Fibroblast of villous mesenchyme (primary cell): ENCODE results near the gene LARP1B. TPM values are rescaled to one million over a fixed set of nuclear protein-coding genes. Genes with fewer than 3 reads are reported as not detected.
"Not testable (repeated sequence)": the region's sequence is repeated elsewhere in the genome, so short reads cannot be mapped to it uniquely, and the experiment has no call there.

Experiments
- DNase-seq: peaks from one replicate; pipeline ENCODE4 v3.0.0-alpha.2; 2010; ENCODE audit warnings: low read depth
- H3K4me3 ChIP-seq: 2 replicates; pipeline ENCODE4 v1.5.1; 2011; ENCODE audit warnings: low read depth, mild to moderate bottlenecking, low read length
- CTCF ChIP-seq: IDR thresholded peaks from 2 replicates; pipeline ENCODE4 v1.5.1; 2012; ENCODE audit warnings: low read depth, mild to moderate bottlenecking, low read length; ENCODE audit not compliant: insufficient read depth
- total RNA-seq: library from RNA; depleted of rRNA; stranded (reverse); fragments of >200 nt; gene quantifications from 2 replicates; pipeline ENCODE4 v1.2.3, GENCODE V29; 2012

LARP1B gene
- total RNA-seq, 1 donor = 25.5 TPM

GRCh38 chr4:128056396-128056795 is 4.7 kb upstream of the LARP1B start:
- TF ChIP-seq CTCF = no peak
- no peak for DNase-seq
- no peak overlapping the region for H3K4me3 ChIP-seq

GRCh38 chr4:128060121-128060698 is 902 bp upstream of the LARP1B start:
- peak; percentile 30 for DNase-seq
- peak overlapping the region; percentile 90 for H3K4me3 ChIP-seq

GRCh38 chr4:128061566-128062536 is 739 bp downstream of the LARP1B start:
- peak; percentile 38 for DNase-seq
- peak overlapping the region; percentile 90 for H3K4me3 ChIP-seq
- TF ChIP-seq CTCF = no peak

More at GRCh38 chr4:128060121-128060698, 902 bp upstream of the LARP1B start:
- no peak for TF ChIP-seq CTCF

DNA sequence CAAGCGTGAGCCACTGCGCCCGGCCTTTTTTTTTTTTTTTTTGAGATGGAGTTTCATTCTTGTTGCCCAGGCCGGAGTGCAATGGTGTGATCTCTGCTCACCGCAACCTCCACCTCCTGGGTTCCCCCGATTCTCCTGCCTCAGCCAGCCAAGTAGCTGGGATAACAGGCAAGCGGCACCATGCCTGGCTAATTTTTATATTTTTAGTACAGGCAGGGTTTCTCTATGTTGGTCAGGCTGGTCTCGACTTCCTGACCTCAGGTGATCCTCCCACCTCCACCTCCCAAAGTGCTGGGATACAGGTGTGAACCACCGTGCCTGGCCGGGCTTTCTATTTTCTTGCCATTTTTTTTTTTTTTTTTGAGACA is 5.3 kb downstream of the LARP1B start:
- H3K4me3 ChIP-seq, DNase-seq: not testable (repeated sequence)

DNA sequence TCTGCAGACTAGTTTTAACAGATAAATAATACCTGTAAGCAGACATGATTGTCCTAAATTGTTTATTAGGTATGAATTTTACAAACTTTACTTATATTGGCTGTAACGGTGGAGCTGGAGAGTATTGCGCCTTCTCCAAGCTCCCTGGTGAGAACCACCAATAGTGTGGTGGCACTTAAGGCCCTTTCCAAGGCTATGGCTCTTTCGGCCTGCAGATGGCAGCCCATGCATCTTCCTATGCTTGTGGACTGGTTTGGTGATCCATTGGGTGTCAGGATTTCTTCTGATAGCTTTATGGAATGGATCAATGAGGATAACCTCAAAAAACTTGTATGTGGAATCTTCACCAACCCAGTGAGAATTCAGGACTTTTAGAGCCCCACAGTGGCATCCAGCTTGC is 7.8 kb downstream of the LARP1B start:
- peak; percentile 54 for TF ChIP-seq CTCF
- no peak overlapping the region for H3K4me3 ChIP-seq
- DNase-seq = peak; percentile 41

DNA sequence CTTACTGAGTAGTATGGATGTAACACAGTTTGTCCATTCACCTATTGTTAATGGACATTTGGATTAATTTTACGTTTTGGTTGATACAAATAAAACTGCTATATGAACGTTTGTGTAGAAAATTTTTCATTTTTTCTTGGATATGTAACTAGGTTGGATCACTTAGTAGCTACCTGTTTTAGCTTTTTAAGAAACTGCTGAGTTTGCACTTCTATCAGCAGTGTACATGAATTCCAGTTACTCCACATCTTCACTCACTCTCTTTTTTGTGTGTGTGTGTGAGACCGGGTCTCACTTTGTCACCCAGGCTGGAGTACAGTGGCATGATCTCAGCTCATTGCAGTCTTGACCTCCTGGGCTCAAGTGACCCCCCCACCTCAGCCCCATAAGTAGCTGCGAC is 15.4 kb downstream of the LARP1B start:
- no peak for DNase-seq
- TF ChIP-seq CTCF = no peak

DNA sequence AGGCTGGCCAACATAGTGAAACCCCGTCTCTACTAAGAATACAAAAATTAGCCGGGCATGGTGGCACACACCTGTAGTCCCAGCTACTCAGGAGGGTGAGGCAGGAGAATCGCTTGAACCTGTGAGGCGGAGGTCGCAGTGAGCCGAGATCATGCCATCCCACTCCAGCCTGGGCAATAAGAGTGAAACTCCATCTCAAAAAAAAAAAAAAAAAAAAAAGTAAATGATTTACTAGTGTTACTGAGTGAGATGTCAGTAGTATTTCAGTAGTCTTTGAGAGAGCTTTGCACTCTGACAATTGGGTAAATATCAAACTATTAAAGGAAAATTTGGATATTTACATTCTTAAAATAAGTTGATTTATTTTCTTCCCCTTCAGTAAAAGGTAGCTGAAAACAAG is 34.2 kb downstream of the LARP1B start:
- DNase-seq, H3K4me3 ChIP-seq: not testable (repeated sequence)

More for the DNA sequence above, 15.4 kb downstream of the LARP1B start:
- no peak overlapping the region for H3K4me3 ChIP-seq

DNA sequence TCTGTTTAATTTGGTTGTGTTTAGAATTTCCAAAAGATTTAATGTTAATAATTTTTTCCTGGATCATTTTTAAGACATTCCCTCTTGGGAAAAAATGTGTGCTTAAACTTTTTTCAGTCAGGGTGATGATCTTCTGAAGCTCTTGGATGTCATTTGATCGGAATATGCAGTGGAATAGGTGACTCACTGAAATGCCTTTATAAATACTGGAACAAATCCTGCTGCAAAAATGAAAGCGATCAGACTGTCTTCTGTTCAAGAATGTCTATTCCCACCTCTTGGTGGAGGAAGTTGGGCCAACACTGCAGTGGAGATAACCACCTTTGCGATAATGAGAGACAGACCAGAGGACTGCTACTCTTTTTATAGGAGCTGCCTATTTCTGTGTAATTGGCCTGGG is 46.7 kb downstream of the LARP1B start:
- no peak for TF ChIP-seq CTCF
- DNase-seq = peak; percentile 35
- H3K4me3 ChIP-seq = no peak overlapping the region
